NCI-H2227 (cell line): ENCODE results near the gene ANKS4B.
"Not testable (repeated sequence)": the region's sequence is repeated elsewhere in the genome, so short reads cannot be mapped to it uniquely, and the experiment has no call there.

Source experiments
- DNase-seq: peaks from one replicate; lab custom pipeline; 2025; ENCODE audit not compliant: unreplicated experiment; lab: John Stamatoyannopoulos, UW

ANKS4B gene

DNA sequence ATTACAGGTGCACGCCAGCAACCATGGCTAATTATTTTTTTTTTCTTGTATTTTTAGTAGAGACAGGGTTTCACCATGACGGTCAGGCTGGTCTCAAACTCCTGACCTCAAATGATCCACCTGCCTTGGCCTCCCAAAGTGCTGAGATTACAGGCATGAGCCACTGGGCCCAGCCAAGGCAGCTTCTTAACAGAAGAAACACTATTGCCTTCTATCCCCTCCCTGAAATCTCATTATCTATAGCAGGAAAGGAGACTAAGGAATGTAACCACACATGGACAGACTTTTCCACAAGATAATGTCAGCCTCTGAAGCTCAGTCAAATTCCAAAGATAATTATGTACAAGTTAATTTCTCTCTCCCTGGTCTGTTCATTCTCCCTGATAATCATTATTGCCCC lies 16.4 kb upstream of the ANKS4B start:
- no peak for DNase-seq

DNA sequence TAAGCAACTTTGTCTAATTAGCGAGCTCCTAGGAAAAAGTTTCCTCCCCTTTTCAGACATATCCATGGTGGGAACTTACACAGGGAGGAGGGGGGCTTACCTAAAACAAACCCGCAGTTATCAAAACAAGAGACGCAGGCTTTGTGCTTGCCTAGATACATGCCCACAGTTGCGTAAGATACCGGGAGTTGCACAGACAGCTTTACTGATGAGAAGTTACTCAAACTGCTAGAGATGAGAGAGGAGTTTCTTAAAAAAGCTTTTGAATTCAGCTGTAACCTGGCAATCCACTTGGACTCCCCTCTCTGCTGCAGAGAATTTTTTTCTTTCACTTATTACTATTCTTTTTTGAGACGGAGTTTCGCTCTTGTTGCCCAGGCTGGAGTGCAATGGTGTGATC lies 15.3 kb upstream of the ANKS4B start:
- DNase-seq = no peak

DNA sequence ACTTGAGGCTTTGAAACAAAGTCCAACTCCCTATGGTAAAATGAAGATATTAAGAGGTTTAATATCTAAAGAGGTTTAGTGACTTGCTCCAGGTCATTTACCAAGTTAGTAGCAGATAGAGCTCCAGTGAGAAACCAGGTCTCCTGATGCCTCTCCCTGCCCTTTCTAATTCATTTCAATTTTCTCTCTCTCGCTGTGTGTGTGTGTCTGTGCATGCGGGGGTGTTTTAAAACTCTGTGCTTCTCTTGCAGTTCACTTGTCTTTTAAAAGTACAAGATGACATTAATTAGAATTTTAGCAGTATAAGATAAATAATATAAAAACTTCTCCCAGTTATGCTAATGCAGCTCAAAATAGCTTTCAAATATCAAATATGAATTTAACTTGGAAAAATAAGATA lies 13.9 kb upstream of the ANKS4B start:
- DNase-seq = no peak

DNA sequence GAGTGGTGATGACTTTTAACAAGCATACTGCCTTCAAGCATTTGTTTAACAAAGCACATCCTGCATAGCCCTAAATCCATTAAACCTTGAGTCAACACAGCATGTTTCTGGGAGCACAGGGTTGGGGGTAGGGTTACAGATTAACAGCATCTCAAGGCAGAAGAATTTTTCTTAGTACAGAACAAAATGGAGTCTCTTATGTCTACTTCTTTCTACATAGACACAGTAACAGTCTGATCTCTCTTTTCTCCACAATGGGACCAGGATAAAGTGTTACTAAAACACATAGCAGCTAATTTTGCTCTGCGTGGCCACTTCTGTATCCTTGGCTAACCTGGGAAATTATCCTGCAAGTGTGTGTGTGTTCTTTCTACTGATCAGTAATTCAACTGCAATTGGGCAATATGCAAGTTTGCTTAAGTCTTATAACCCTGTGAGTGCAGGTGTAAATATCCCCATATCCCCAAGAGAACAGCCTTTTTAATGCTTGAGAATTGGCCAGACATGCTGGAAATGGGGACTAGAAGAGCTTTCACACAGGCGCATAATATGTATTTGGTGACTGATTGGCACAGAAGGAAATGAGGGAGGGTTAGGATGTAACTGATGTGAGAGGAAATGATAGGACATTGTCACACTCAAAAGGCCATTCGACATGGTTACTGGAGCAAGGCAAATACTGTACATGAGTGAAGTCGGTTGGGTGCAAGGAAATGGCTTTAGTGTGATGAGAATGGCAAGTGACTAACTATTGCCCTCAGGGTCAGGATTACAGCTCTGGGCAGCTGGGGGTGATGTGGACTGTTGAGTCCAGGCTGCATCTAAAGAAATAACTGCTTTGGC lies 10.8 kb upstream of the ANKS4B start:
- no peak for DNase-seq

DNA sequence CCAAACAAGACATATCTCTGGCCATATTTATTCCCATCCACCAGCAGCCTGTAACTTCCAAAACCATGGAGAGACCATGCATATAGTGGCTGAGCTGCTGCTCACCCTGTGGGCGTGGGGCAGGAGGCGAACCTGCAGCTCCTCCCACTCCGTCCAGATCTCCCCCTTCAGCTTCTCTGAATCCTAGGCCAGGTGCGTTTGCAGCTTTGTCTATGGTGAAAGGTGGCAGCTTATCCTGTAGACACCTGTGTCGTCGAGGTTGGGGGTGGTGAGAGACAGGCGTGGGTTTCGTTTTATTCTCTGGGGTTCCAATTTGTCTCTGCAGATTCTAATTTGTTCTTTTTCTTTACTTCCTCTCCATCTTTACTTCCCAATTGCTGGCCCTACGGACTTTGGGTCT lies 9.7 kb upstream of the ANKS4B start:
- no peak for DNase-seq

DNA sequence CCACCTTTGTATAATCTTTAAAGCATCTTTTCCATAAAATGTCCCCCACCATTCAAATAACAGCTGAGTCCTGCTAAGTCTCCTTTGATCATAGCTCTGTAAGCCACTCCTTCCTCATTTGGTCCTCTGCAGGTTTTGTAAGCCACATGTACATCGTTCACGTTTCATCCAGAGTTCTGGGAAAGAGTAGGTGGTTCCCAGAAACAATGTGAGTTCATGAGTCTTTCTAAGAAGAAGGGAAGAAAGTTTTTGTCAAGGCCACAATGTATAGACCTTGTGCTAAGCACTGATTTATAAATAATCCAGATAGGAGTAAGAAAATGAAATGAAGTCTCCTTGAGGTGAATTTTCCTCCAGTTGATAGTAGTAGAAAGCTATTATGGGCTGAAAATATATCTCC lies 8.7 kb upstream of the ANKS4B start:
- DNase-seq = no peak

DNA sequence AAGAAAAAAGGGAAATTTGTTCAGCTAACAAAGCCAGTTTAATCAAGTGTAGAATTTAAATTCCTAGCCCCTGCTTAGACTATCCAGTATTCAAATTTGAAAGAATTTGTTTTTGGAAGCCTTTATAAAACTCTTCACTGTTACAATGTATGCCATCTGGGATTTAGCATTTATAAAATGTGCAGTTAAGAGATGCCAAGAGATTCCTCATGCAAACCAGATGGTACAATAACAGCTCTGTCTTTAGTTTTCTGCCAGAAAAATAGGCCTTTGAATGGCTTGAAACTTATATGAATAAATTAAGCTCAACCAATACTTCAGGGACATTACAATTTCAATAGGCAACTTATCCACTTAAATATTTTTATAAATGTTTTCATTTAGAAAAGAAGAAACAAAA lies 6.8 kb upstream of the ANKS4B start:
- no peak for DNase-seq

DNA sequence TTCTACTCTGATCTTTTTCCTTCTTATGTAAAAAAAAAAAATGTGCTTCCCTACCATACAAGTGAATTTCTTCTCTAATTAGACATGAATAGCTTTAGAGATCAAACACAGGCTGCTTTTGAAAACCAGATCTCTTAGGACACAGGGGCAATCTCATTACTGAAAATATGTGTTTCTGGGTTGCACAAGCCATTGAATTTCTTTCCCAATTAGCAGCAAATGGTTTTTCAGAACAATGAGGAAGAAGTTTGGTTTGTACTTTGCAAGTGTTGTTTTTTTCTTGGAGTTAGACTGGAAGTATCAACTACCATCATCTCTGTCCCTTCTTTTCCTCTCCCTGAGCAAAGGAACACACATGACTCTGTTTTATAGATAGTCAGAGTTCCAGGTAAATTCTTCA lies 5.6 kb upstream of the ANKS4B start:
- no peak for DNase-seq

DNA sequence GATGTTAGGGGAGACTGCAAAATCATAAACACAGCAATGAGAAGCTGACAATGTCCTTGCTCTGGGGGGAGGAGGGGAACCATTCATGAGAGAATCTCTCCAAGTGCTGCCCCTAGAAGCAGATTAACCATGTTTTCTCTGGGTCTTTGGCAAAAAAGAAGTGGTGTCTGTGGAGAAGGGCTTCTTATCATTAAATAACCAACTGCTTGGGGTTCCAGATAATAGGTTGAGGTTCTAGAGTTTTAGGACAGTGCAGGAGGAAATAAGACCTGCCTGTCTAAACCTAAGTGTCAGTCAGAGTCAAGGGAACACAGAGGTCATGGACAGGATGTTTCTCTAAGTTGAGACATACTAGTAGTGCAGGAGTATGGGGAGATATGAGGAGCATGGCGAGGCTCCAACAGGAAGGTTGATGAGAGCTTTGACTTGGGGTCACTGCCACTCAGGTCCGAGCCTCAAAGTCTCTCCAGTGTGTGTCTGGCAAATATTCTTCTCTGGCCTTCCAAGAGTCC lies 5.1 kb upstream of the ANKS4B start:
- DNase-seq = no peak

DNA sequence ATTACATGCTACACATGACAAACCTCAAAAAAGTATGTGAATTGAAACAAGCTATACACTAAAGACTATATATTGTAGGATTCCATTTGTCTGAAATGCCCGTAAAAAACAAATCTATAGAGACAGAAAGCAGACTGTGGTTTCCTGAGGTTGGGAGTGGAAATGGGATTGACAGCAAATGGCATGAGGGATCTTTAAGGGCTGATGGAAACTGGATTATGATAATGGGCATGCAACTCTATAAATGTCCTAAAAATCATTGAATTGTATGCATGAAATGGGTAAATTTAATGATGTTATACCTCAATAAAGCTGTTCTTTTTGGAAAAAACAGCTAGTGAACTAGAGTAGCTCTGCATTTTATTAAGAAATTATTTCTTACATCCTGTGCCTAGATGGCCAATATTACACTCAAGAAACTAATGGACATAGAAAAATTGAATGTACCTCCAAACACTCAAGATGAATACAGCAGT lies 416 bp upstream of the ANKS4B start:
- DNase-seq = no peak

DNA sequence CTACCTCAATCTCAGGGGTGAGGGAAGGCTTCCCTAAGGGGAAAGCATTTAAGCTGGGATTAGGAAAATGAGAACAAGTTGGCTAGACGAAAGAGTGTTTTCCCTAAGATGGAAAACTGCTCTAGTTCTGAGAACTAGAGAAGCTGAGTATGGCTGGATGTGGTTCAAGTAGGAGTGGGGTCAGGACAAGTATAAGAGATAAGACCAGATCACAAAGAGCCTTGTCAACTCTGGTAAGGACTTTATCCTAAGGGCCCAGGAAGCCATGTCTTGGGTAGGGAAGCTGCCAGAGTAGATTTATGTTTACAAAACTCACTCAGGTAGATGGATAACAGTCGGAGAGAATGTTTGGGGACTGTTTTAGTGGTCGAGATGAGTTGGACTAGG lies 1.7 kb downstream of the ANKS4B start:
- DNase-seq = no peak

DNA sequence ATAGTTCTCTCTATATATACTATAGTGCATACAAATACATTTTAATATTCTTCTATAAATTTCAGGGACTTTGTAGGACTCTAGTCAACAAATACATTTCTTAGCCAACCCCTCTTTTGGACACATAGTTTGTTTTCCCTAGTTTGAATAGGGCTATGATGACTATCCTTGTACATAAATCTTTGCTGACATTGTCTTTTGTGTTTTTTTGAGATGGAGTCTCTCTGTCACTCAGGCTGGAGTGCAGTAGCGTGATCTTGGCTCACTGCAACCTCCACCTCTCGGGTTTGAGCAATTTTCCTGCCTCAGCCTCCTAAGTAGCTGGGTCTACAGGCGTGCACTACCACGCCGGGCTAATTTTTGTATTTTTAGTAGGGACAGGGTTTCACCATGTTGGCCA lies 3.3 kb downstream of the ANKS4B start:
- DNase-seq = no peak

DNA sequence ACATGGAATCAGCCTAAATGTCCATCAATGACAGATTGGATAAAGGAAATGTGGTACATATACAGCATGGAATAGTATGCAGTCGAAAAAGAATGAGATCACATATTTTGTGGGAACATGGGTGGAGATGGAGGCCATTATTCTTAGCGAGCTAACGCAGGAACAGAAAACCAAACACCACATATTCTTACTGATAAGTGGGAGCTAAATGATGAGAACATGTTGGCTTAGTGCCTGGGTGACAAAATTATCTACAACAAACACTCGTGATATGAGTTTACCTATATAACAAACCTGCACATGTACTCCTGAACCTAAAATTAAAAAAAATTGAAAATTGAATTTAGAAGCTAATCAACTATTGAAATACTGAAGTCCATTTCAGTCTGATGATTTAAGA lies 6.1 kb downstream of the ANKS4B start:
- no peak for DNase-seq

DNA sequence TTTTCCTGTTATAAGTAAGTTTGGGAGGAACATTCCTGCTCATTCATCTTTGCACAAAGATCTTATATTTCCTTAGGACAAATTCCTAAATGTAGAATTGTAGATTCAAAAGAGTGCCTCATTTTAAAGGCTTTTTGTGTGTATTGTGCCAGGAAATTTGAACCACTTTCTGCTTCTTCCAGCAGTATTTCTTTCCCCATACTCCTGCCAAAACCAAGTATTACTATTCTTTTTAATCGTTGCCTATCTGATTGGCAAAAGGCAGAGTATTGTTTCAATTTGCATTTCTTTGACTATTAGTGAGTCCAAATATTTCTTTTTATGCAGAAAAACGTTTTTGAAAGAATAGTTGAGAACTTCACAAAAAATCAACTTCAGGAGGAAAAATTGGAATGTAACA lies 9.3 kb downstream of the ANKS4B start:
- DNase-seq = no peak

DNA sequence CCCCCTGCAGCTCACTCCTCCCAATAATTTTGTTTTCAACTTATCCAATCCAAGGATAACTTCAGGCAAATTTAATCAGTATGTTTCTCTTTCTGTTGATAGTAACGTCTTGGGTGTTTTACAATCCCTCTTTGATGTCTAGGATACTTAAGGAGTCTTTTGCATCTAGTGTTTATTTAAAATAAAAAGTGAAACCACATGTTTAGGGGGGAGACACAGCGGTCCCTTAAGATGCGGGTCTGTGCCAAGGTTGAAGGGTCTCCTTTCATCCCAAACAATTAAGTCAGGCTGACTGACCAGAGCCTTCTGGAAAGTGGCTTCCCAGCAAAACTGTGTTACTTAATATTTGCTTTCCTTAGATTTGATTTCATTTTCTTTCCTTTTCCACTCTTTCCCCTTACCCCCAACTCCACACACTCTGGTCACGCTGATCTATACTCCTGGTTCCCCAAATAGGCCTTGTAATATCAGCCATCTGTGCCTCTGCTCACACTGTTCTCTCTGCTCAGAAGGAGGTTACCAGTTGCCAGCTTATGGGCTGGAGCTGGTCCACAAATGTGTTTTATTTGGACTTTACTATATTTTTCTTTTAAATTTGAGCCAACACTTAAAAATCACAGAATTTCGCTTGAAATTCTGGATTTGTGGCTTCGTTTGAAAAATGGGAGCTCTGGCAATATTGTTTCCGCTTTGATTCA lies 11.2 kb downstream of the ANKS4B start:
- DNase-seq = no peak

DNA sequence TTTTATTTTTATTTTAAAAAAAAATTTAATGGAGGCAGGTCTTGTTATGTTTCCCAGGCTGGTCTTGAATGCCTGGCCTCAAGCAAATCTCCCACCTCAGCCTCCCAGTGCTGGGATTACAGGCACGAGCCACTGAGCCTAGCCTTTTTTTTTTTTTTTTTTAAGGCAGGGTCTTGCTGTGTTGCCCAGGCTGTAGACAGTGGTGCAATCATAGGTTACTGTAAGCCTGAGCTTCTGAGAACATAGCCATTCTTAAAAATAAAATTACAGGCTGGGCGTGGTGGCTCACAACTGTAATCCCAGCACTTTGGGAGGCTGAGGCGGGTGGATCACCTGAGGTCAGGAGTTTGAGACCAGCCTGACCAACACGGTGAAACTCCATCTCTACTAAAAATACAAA lies 14.7 kb downstream of the ANKS4B start:
- not testable (repeated sequence) for DNase-seq

DNA sequence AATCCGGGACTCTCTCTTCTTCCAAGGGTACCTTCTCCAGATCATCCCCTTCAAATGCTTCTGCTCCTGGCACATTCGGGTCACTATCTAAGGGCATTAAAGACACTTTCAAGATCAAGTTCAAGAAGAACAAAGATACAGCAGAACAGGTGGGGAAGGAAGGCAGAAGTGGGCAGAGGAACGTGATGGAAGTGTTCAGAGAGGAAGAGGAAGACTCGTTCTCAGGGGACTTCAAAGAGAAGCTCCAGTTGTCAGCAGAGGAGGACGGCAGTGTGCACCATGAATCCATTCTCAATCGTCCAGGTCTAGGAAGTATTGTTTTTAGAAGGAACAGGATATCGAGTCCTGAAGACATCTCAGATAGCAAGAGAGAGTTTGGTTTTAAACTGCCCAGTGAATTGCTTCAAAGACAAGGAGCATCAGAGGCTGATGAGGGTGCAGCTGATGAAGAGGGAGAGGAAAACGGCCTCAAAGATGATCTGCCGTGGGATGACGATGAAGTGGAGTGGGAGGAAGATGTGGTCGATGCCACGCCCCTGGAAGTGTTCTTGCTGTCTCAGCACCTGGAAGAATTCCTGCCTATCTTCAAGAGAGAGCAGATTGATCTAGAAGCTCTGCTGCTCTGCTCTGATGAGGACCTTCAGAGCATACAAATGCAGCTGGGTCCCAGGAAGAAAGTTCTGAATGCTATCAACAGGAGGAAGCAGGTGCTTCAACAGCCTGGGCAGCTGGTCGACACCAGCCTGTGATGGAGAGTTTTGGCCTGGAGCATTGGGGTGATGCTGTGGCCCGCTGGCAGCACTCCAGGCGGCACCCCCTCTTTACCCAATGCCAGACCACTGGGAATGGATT lies 16.8 kb downstream of the ANKS4B start:
- no peak for DNase-seq

DNA sequence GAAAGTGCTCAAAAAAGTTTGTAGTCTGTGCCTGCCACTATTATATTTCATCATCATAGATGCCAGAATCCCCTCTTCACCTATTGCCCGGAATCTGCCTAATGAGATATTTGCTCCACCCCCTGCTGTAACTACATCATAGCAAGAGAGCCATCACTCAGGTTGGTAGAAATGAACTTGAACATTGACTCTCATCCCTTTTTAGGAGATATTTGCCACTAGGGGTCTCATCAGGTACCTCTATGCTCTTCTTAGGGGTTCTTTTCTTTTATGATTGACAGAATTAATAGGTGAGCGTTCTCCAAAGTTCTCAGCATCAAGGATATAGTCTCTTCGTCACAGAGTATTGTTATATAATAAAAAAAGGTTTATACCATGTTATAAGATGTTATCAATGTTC lies 20.0 kb downstream of the ANKS4B start:
- no peak for DNase-seq

DNA sequence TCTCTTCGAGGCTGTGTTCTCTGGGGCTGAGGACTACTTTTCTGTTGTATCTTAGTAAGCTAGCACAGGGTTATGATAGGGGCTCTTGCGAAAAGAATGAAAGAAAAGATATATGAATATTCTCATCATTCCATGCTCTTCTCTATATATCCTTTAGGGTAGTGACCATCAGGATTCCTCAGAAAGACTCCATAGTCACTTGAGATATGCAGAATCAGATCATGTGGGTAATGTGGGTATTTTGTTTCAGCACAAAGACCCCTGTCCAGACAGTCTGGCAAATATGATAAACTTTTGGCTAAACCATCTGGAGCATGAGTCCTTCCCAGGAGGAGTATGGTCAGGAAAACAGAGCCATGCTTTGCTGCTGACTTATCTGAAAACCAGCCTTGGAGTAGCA lies 23.1 kb downstream of the ANKS4B start:
- DNase-seq = no peak

DNA sequence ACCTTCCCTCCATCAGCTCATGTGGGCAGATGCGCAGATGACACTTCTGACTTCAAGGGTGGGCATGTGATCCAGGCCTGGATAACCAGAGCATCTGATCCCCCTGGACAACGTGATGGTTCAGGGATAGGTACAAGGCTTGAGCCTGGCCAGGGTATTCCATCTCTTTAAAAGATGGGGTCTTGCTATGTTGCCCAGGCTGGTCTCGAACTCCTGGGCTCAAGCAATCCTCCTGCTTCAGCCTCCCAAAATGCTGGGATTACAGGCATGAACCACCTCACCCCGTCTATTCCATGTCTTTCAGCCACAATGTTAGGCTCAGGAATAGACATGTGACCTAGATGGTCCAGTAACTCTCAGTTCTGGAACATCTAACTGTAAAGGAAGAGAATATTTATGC lies 23.8 kb downstream of the ANKS4B start:
- DNase-seq = no peak
